HepG2 (cell line): ENCODE measurements around the gene TRIM42. TPM values are rescaled to one million over a fixed set of nuclear protein-coding genes. Genes with fewer than 3 reads are reported as not detected.

ENCODE experiments used
- ATAC-seq: fragments of 200-7000 bp; cut with Tn5 transposase; 3 replicates; pipeline ENCODE4 v1.9.1; 2020; ENCODE audit warnings: mild to moderate bottlenecking, moderate library complexity
- BruUV-seq: library from RNA; stranded (reverse); fragments of 400-500 nt; replicated peaks from 2 replicates; lab custom pipeline; 2021; lab: Mats Ljungman, UMichigan
- CTCF ChIA-PET: fragments of 300-600 bp; formaldehyde crosslinking; extraction: SDS; loops from one replicate; lab custom pipeline; 2021; ENCODE audit warnings: low total read pairs, inconsistent platforms, low intra/inter-chr PET ratio; lab: Yijun Ruan, JAX
- POLR2A ChIA-PET: fragments of 350-600 bp; sonication (Branson Sonifier 250); formaldehyde crosslinking; loops from one replicate; lab custom pipeline; 2020; ENCODE audit warnings: antibody characterized with exemption, inconsistent platforms; lab: Yijun Ruan, JAX
- DNase-seq: peaks from one replicate; pipeline ENCODE4 v3.0.0-alpha.2; 2015; ENCODE audit warnings: low spot score
- FAIRE-seq: peaks from 3 replicates; lab custom pipeline; 2011; peaks lifted over from hg19 to GRCh38; lab: Jason Lieb, UNC
- H2AFZ ChIP-seq: one replicate; pipeline ENCODE4 v1.6.1; 2011; ENCODE audit warnings: low read length, inconsistent platforms
- H3K27ac ChIP-seq: fragments of 300-600 bp; 3 replicates; pipeline ENCODE4 v1.8.0; 2011; ENCODE audit warnings: mixed run types, mild to moderate bottlenecking, mixed read lengths, low read length, inconsistent platforms; ENCODE audit not compliant: insufficient read depth; ENCODE audit errors: extremely low read length
- H3K27me3 ChIP-seq, 2 experiments: fragments of 200-600 bp in 1 of 2; 2 replicates in 1 of 2; 3 replicates in 1 of 2; pipeline versions ENCODE4 v1.6.0 to v1.8.0; 2011; ENCODE audit warnings: low read length in 2 of 2, mild to moderate bottlenecking in 2 of 2, moderate library complexity in 2 of 2, inconsistent platforms in 1 of 2; ENCODE audit not compliant: insufficient read depth in 2 of 2, control insufficient read depth in 1 of 2
- H3K36me3 ChIP-seq, 2 experiments: fragments of 200-600 bp in 1 of 2; replicated peaks in 1 of 2; 2 replicates in 1 of 2; 3 replicates in 1 of 2; pipeline versions ENCODE4 v1.5.1 to v1.8.0; 2011; ENCODE audit warnings: low read length in 2 of 2, inconsistent platforms in 1 of 2; ENCODE audit not compliant: insufficient read depth in 2 of 2, control insufficient read depth in 1 of 2
- H3K4me1 ChIP-seq: 2 replicates; pipeline ENCODE4 v1.5.1; 2012; ENCODE audit warnings: low read length, inconsistent platforms; ENCODE audit not compliant: insufficient read depth
- H3K4me2 ChIP-seq: 2 replicates; pipeline ENCODE4 v1.6.0; 2011; ENCODE audit warnings: low read depth, low read length, inconsistent platforms
- H3K4me3 ChIP-seq, 3 experiments: fragments of 200-600 bp in 1 of 3; sonication (generic), shearing (Covaris generic) in 1 of 3; replicated peaks in 1 of 3; 2 replicates each; pipeline ENCODE4 v1.5.1; 2011 to 2016; ENCODE audit warnings: low read length in 3 of 3, inconsistent platforms in 2 of 3, low read depth in 2 of 3, mild to moderate bottlenecking in 2 of 3, control low read depth in 1 of 3, mixed read lengths in 1 of 3; ENCODE audit not compliant: insufficient read depth in 1 of 3
- H3K79me2 ChIP-seq: one replicate; pipeline ENCODE4 v1.6.1; 2011; ENCODE audit warnings: low read length, inconsistent platforms; ENCODE audit not compliant: insufficient read depth
- H3K9ac ChIP-seq: 2 replicates; pipeline ENCODE4 v1.6.0; 2011; ENCODE audit warnings: mild to moderate bottlenecking, low read depth, low read length, inconsistent platforms; ENCODE audit not compliant: insufficient read depth
- H3K9me3 ChIP-seq: 2 replicates; pipeline ENCODE4 v1.5.1; 2012; ENCODE audit warnings: mild to moderate bottlenecking, low read length
- H4K20me1 ChIP-seq: 2 replicates; pipeline ENCODE4 v1.6.0; 2011; ENCODE audit warnings: inconsistent platforms, mild to moderate bottlenecking, low read length, moderate library complexity; ENCODE audit not compliant: insufficient read depth
- ARID2 ChIP-seq: sonication (generic); formaldehyde crosslinking; IDR thresholded peaks from 2 replicates; pipeline ENCODE4 v1.8.1; 2022; ENCODE audit warnings: mild to moderate bottlenecking, missing genetic modification reagents, borderline replicate concordance
- CREB1 ChIP-seq, 2 experiments: fragments of 450-650 bp in 1 of 2; IDR thresholded peaks; 2 replicates each; pipeline ENCODE4 v1.6.1; 2016 to 2017; ENCODE audit warnings: control low read depth in 1 of 2, mild to moderate bottlenecking in 1 of 2, missing compliant biosample characterization in 1 of 2, missing genetic modification characterization in 1 of 2
- IRX3 ChIP-seq: sonication (generic); formaldehyde crosslinking; IDR thresholded peaks from 2 replicates; pipeline ENCODE4 v1.8.1; 2023; ENCODE audit warnings: mild to moderate bottlenecking, low read depth, missing genetic modification reagents, borderline replicate concordance
- SMAD1 ChIP-seq: sonication (generic); formaldehyde crosslinking; IDR thresholded peaks from 2 replicates; pipeline ENCODE4 v1.4.0; 2020; ENCODE audit warnings: missing genetic modification reagents, low read depth, mild to moderate bottlenecking, borderline replicate concordance
- ZSCAN30 ChIP-seq: sonication (generic); formaldehyde crosslinking; IDR thresholded peaks from 2 replicates; pipeline ENCODE4 v1.5.0; 2020; ENCODE audit warnings: mild to moderate bottlenecking, missing genetic modification reagents
- WGBS: methylation state at CpG from one replicate; pipeline ENCODE4 v1.1.6; 2017; ENCODE audit warnings: low lambda C conversion rate; 5-methylcytosine and 5-hydroxymethylcytosine counted together
- in situ Hi-C: cut with HindIII; loops from 2 replicates; pipeline ENCODE4 v1.10.0; 2017; ENCODE audit warnings: low pct_unique_long_range_greater_than_20kb; ENCODE audit not compliant: extremely low pct_ligation_motif_present
- intact Hi-C: fragments of 100-400 bp; cut with micrococcal nuclease; formaldehyde crosslinking; loops from one replicate; pipeline ENCODE4 v1.10.0; 2022; ENCODE audit not compliant: unreplicated experiment
- polyA plus RNA-seq, 8 experiments: library from polyadenylated mRNA; depleted of rRNA in 3 of 8; stranded (reverse) in 7 of 8; unstranded in 1 of 8; fragments of >200 nt; fragmentation: Illumina TruSeq in 4 of 8; extraction: Trizol in 4 of 8; gene quantifications; 2 replicates each; pipeline versions ENCODE4 v1.2.1 to v1.2.3, GENCODE V29; 2011 to 2016; ENCODE audit warnings: low read depth in 4 of 8, missing spikeins in 1 of 8, mixed read lengths in 1 of 8; ENCODE audit not compliant: insufficient read depth in 1 of 8
- total RNA-seq, 5 experiments: library from RNA; depleted of rRNA; stranded (reverse); fragments of >200 nt; fragmentation: Illumina TruSeq; extraction: Trizol; gene quantifications; 2 replicates each; pipeline ENCODE4 v1.2.3, GENCODE V29; 2016; ENCODE audit warnings: low read depth in 1 of 5
- TF ChIP-seq, protein P1 (sequence below), 2 experiments: fragments of 450-650 bp in 1 of 2; sonication (generic) in 1 of 2; formaldehyde crosslinking; IDR thresholded peaks; 2 replicates each; pipeline versions ENCODE4 v1.5.0 to v1.8.0; 2020 to 2022; ENCODE audit warnings: mild to moderate bottlenecking in 1 of 2, missing genetic modification reagents in 1 of 2
- TF ChIP-seq, protein P2 (sequence below): sonication (generic); formaldehyde crosslinking; IDR thresholded peaks from 2 replicates; pipeline ENCODE4 v1.4.0; 2020; ENCODE audit warnings: mild to moderate bottlenecking, low read depth, missing genetic modification reagents

TRIM42 gene
- total and polyA plus RNA-seq, 2 of the 13 experiments (the other 11 are each of a cell fraction or from before 2014, with no cell fraction given), result not detected

DNA sequence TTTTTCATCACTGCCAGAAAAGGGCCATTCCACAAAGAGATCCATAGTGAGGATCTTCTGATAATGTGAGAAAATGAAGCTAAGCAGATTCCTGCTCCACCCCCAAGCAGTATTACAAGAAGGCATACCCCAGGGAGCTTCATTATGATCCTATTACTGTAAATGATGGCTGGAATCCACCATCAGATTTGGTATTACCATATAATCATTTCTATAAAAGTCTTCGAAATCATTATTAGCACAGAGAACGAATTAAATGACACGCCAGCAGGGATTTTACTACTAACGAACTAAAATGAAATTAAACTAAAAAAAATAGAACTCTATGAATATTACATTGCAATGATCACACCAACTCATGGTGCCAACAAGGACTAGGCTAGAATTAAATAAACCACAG lies 24.4 kb downstream of the TRIM42 start:
- Histone ChIP-seq H3K9ac (no peak overlapping the region), H3K27me3 (no peaks in the 10 kb centered on the region), H3K27ac (no peak overlapping the region), H2AFZ (no peak overlapping the region), H3K4me2 (no peak overlapping the region), H3K4me3 (no peak overlapping the region), H3K36me3 (no peaks in the 10 kb centered on the region), H3K79me2 (no peaks in the 10 kb centered on the region), H4K20me1 (no peaks in the 10 kb centered on the region), H3K4me1 (peaks cover 51% of the 10 kb centered on the region), H3K9me3 (peaks cover 8% of the 10 kb centered on the region; the same call in 1 of the 2 replicates)
- FAIRE-seq (no peak), ATAC-seq (no peak), DNase-seq (no peak)
- no peak for TF ChIP-seq CREB1 (IDR thresholded peaks at IDR 0.05)
- TF ChIP-seq CREB1 (CRISPR knock-in tag; IDR thresholded peaks at IDR 0.05), result no peak
- TF ChIP-seq, protein P1, sequence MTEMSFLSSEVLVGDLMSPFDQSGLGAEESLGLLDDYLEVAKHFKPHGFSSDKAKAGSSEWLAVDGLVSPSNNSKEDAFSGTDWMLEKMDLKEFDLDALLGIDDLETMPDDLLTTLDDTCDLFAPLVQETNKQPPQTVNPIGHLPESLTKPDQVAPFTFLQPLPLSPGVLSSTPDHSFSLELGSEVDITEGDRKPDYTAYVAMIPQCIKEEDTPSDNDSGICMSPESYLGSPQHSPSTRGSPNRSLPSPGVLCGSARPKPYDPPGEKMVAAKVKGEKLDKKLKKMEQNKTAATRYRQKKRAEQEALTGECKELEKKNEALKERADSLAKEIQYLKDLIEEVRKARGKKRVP (CRISPR knock-in tag; IDR thresholded peaks at IDR 0.05), result no peak
- TF ChIP-seq, protein P2, sequence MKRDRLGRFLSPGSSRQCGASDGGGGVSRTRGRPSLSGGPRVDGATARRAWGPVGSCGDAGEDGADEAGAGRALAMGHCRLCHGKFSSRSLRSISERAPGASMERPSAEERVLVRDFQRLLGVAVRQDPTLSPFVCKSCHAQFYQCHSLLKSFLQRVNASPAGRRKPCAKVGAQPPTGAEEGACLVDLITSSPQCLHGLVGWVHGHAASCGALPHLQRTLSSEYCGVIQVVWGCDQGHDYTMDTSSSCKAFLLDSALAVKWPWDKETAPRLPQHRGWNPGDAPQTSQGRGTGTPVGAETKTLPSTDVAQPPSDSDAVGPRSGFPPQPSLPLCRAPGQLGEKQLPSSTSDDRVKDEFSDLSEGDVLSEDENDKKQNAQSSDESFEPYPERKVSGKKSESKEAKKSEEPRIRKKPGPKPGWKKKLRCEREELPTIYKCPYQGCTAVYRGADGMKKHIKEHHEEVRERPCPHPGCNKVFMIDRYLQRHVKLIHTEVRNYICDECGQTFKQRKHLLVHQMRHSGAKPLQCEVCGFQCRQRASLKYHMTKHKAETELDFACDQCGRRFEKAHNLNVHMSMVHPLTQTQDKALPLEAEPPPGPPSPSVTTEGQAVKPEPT (CRISPR knock-in tag), result no peak
- no peak for TF ChIP-seq ZSCAN30 (CRISPR knock-in tag)
- TF ChIP-seq ARID2 (CRISPR knock-in tag), result no peak
- no peak for TF ChIP-seq IRX3 (CRISPR knock-in tag)
- TF ChIP-seq SMAD1 (CRISPR knock-in tag), result no peak
- no TSS peak for BruUV-seq
- POLR2A ChIA-PET, result interaction anchor here (1.6 to 6.4 kb wide), 2 partner anchors 9 to 25 kb away, joined by 10 to 76 read pairs; no protein-coding TSS in a partner anchor
- CTCF ChIA-PET, result no interaction called here
- WGBS, result 97% methylated on average over 4 of the region's 4 CpGs
- intact Hi-C loops (no loop called here), in situ Hi-C loops (loop anchor here (10.0 kb wide), 1 partner anchor 243 kb away; the partner anchor contains the start of gene SLC25A36)
